Gastrocnemius medialis (tissue), 4 donors: Measurements from ENCODE around the gene RAET1L.

Experiments
- CTCF ChIP-seq, 5 experiments: fragments of 450-650 bp in 3 of 5; fragments of 200-600 bp in 2 of 5; sonication (generic) in 2 of 5; IDR thresholded peaks in 4 of 5; conservative IDR thresholded peaks in 1 of 5; 1 replicate in 4 of 5; 2 replicates in 1 of 5; pipeline ENCODE4 v1.5.1; 2016 to 2019; ENCODE audit warnings: antibody characterized with exemption in 5 of 5, mild to moderate bottlenecking in 3 of 5, moderate library complexity in 3 of 5
- POLR2A ChIP-seq, 2 donors: fragments of 450-650 bp; IDR thresholded peaks; one replicate each; pipeline ENCODE4 v1.6.1; 2017; ENCODE audit warnings: antibody characterized with exemption in 2 of 2, mild to moderate bottlenecking in 2 of 2, moderate library complexity in 2 of 2

- TF ChIP-seq CTCF (IDR thresholded peaks at IDR 0.05 in 4 of 5, conservative IDR thresholded peaks at IDR 0.05 in 1 of 5) (no peak), POLR2A (IDR thresholded peaks at IDR 0.05) (no peak)
These were observed 8.0 kb upstream of the RAET1L start for GRCh38 chr6:150033207-150033771.
